T-helper 1 cell (primary cell): ENCODE data around the gene KTN1.

ENCODE experiments used
- DNase-seq, 5 donors: peaks; one replicate each; pipeline ENCODE4 v3.0.0-alpha.2; 2012 to 2020

KTN1 gene

DNA sequence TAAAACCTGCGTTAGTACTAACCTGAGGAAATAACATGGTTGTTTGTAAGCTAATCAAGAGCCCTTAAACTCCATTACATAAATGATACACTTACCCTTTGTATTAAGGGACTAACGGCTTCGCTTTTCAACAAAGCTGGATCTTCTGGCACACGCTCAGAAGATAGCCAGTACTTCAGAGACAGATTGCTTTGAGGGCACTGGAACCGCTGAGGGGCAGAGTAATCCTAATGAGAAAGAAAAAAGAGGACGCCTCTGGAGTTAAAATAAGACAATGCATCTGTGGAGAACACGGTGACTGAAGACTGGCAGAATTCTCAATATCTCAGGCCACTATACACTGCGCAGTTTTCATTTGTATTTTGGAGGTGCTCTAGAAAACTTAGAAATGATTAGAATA is 1.5 kb upstream of the KTN1 start:
- no peak for DNase-seq

DNA sequence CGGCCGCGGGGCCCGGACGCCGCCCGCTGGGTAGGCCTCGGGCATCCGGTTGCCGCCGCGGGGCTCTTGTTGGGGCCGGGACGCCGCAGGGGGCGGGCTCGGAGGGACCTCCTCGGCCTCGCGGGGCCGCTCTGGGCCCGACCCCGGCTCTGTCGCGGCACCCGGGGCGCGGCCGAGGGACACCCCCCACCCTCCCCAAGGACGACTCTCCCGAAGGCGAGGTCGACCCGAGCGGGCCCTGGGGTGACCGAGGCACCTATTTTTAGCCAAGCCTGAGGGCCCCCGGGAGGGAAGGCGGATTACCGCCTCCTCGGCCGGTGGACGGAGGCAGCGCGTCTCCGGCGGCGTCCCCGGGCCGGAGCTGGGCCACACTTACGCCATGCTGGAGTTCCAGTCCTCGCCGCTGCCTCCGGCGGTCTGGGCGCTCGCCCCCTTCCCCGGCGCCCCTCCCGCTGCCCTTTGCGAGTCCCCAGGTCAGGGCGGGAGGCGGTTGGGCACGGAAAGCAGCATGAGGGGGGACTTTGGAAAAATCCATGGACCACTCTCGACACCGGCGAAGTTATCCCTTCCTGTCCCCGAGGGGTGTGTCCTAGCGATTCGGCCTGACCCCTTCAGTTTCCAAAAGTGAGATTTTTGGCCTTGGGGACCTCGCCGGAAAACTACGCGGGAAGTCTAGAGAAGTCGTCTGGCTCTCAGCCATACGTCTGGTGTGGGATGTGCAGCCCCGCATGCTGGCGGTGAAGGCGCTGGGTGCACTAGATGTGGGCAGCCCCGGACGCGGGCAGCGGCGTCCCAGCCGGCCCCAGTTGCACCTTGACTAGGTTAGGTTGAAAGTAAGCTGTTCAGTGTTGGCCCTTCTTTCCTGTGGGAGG is 699 bp downstream of the KTN1 start:
- DNase-seq, result peak; percentile 37 to 66 (median 48)

DNA sequence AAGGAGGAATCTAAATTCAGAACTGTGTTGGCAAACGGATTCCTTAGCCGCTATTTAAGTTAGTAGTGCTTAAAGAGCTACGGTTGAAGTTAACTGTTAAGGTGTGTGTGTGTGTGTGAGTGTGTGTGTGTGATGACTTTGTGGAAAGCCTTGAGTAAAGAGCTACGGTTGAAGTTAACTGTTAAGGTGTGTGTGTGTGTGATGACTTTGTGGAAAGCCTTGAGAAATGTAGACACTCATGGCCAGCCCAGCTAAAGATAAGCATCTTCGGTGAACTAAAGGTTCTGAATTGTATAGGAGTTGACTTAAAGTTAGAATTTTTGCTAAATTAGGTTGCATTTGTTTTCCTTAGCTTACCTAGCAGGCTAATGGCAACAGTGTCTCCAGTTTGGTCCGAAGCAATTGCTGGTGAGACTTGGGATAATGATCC is 1.4 kb downstream of the KTN1 start:
- DNase-seq, result peak in 1 of 5 donors; percentile 5

DNA sequence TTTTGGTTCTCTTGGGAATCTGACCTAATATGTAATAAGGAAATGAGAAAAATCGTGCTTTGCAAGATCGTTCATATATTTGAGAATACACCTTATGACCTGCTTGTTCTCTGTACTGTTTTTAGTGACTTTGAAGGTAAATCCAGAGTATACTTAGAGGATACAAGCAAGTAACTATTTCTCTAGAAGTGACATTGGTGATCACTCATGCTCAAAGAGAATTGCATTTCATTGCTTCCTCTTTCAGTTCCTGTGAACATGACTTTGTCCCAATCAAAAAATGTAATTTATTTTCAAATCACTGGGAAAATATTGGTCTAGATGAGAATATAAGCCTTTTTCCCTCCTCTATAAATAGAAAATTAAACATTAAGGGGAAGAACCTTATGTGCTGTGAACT is 2.7 kb downstream of the KTN1 start:
- DNase-seq, result no peak

DNA sequence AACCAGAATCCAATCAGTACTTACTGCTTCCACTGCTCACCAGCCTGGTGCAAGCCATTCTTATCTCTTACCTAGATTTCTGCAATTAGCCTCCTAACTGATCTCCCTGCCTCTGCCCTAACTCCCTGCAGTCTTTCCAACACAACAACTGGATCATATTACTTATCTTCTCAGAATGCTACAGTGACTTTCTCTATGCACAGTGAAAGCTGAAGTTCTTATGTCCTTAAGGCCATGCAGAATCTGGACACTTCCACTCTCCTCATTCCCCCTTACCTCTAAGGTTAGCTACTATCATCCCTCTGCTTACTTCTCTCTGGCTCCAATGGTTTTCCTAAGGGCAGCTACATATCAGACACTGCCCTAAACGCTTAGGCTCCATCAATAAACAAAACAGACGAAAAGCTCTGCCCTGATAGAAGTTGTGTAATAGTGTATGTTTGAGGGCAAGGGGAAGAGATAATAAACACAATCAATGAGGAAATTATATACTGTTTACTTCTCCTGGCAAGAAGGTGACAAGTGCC is 4.0 kb downstream of the KTN1 start:
- DNase-seq, result no peak

DNA sequence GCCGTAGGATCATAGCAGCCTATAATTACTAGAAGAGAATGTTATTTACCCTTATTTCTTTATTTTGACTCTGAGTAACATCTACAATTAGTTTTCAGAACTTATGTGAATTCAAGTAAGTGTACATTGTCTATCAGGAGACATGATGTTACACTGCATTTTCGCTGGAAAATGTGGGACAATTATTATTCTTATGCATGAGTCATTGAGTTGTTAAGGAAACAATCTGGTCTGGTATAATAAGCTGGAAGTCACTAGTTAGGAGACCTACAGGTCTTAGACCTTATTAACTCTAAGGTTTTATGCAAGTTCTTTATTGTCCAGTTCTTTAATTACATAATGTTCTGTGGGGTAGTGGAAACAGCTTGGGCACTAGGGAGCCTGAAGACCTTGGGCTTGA is 5.8 kb downstream of the KTN1 start:
- DNase-seq, result no peak

DNA sequence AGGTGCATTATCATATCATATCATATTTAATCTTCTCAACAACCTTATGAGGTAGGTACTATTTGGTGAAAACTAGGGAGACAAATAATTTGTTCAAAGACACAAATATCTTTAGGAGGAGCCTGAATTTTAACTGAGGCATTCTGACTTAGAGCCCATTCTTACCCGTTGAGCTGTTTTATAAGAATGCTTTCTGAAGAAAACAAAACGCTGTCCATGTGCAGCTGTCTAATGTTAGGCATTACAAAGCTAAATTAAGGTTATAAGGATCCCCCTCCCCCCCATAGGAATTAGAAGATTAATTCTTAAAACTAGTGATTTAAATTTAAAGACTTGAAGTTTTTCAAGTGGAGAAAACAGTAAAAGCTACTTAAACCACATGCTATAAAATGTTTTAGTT is 6.4 kb downstream of the KTN1 start:
- DNase-seq, result no peak

DNA sequence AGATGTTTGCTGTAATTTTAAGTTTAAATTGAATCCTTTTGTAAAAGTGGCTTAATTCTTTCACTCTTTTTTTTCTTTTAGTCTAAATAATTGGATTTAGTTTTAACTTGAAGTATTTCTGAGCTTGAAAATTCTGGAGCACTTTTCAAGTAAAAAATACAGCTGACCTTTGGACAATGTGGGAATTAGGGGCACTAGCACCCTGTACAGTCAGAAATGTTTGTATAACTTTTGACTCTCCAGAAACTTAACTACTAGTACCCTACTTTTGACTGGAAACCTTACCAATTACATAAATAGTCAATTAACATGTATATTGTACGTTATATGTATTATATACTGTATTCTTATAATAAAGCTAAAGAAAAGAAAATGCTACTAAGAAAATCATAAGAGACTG is 7.8 kb downstream of the KTN1 start:
- no peak for DNase-seq

DNA sequence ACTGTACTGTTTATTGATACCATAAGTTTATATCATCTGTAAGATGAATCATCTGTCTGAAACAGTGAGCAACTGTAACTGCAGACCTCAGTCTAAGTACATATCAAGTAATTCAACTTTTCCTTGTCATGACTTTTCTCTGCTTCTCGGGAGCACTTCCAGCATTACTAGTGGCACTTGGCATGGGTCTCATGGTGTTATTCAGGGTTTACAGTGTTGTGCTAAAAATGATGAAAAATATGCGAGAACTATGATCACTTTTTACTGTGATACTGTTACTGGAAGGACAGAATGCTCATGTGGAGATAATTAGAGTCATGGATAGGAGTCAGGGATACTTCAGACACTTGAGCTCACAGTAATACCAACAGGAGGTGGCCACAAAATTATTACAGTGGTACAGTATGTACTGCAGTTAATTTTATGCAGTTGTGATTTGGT is 8.3 kb downstream of the KTN1 start:
- no peak for DNase-seq

DNA sequence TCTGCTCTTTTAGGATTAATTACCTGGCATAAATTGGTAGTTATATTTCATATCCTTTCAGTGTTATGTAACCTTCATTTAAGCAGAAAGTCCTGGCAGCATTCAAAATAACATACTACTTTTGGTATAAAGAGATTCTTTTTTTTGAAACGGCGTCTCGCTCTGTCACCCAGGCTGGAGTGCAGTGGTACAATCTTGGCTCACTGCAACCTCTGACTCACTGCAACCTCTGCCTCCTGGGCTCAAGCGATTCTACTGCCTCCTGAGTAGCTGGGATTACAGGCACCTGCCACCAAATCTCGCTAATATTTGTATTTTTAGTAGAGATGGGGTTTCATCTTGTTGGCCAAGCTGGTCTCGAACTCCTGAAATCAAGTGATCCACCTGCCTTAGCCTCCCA is 9.2 kb downstream of the KTN1 start:
- no peak for DNase-seq

DNA sequence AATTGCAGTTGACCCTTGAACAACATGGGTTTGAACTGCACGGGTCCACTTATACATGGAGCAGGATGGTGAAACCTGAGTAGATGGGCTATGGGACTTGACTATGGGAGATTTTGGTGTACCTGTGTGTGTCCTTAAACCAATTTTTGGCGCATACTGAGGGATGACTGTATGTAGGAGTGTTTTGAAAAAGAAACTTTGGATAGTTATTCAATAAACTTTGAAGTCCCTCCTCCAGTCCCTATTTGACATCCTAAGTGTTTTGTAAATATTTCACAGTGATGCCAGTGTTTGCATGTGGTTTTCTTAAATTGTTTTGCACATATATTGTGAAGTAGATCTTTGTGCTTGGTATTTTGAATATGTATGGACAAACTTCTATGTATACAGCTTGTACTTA is 12.4 kb downstream of the KTN1 start:
- DNase-seq, result no peak

DNA sequence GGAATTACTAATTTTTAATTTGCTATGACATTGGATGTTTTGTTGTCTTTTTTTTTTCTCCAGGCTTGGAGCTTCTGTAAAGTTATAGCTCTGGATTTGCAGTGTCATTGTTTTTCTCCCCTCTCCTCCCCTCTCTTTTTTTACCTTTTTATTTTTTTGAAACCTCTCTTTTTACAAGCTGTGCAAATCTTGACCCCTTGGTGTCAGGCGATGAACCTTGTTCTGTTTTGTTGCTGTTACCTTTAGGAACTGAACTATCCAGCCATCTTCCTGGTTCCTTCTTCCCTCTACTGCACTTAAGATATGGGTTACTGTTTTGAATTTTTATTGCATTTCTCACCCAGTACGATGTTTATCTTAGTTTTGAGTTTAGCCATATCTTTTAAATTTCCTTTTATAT is 13.7 kb downstream of the KTN1 start:
- DNase-seq, result no peak

DNA sequence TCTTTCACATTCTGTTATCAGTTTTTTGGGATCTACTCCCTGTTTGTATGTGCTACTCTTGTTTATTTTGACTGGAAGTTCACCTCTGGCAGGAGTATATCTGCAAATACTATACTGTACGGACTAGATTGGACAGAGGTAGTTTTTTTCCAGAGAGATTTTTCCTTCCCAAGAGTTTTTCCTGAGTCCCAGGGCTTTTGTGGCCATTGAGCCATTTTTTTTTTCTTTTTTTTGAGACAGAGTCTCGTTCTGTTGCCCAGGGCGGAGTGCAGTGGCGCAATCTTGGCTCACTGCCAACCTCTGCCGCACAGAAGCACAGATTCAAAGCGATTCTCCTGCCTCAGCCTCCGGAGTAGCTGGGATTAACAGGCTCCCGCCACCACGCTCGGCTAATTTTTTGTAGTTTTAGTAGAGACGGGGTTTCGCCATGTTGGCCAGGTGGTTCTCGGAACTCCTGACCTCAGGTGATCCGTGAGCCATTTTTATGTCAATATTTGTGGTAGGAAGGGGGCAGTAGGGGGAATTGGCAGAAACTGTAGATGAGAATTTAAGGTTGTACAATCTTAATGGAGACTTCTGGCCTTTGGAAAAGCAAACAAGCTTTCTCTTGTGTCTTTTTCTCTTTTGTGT is 19.4 kb downstream of the KTN1 start:
- no peak for DNase-seq

DNA sequence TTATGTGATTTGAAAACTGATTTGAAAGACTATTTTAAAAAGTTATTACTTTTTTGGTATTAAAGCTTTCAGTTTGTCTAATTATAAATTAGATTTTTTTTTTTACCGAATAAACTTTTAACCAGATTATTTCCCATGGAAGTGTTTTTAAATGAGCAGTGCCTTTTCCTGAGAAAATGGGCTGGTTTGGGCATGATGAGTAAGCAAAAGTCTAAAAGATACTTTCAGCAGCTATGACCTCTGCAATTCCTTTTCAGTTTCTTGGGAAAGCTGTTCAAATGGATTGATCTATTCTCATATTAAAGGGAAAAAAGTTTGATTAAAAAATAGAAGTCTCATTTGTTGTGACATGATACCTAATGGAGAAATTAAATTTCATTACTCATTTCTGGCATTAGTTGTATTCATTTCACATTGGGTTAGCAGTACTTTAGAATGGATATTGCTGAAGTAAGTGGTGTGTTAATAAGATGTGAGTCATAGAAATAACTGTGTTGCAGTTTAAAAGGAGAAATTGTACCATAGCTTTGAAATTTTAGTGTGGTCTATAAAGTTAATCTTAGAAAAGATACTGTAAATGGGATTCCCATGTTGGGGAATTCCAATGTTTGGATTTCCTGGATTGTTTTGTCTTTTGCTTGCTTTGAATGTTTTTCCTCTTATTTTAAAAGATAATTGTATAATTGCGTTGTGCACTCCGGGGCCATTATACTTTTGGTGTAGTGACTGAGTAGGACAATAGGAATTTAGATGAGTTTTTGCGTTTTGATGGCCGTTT is 21.0 kb downstream of the KTN1 start:
- no peak for DNase-seq

DNA sequence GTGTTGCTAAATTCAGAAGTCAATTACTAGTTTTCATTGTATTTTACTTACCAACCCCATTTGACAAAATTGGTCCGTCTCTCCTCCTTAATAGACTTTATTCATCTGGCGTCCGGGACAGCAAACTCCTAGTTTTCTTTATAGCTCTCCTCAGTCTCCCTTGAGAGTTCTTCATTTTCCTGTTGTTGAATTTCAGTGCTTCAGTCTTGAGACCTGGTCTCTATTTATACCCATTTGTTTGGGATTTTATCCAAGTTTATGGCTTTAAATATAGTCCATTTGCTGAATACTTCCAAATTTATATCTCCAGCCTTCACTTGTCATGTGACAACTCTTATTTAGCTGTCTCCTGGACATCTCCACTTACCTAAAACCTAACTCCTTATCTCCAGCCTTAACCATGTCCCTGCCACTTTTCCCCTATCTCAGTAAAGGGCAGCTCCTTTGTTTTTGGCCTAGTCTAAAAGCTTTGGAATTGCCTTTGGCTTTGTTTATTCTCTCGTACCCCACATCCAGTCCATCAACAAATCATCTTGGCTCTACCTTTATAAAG is 23.5 kb downstream of the KTN1 start:
- no peak for DNase-seq

DNA sequence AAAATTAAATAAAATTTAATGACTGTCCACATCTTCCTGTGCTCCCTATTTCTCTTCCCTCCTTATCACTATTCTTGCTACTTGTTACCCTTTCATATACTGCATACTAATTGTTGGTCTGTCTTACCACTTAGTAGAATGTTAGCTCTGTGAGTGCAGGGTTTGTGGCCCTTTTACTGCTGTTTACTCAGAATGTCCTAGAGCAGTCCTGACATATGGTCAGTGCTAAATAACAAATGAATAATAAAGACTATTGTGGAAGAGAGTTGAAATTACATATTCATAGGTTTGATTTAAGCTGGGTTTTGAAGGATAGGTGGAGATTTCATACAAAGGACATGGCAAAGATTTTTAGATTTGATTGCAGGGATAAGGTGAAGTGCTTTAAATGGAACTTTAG is 24.5 kb downstream of the KTN1 start:
- no peak for DNase-seq

DNA sequence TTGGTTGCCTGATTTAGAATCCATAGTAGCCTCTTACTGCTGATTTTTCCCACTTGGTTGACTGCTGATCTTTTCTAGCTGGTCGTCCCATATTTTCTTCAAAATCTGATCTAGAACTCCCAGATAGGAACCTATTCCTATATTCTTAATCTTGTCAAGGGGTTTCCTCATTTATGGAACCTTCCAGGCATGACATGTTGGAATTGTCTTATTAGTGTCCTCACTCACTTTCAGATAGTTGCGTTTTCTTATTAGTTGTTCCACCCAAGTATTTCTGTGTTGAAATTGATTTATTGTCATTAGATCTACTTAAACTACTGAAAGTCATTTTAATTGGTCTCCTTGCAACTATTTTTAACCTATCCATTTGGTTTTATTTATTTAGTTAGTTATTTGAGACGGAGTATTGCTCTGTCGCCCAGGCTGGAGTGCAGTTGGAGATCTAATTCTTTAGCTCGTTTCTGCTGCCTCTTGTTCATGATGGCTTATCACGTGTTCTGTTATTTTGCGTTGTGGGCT is 25.0 kb downstream of the KTN1 start:
- no peak for DNase-seq

DNA sequence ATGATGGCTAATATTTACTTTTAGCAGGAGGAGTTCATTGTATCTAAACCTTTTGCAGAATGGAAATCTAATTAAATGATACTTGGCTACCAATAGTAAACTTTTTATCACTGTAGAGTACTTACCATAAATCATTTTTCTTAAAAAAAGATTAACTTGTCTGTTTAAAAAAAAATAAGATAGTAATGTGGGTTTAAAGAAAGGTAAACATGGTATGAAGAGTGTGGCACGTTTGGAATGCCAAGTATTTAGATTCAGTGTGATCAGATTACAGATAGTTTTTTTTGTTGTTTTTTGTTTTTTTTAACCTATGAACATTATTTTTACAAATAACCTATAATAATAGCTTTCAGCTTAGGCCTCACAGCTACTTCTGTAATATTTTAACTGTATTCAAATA is 25.8 kb downstream of the KTN1 start:
- no peak for DNase-seq

DNA sequence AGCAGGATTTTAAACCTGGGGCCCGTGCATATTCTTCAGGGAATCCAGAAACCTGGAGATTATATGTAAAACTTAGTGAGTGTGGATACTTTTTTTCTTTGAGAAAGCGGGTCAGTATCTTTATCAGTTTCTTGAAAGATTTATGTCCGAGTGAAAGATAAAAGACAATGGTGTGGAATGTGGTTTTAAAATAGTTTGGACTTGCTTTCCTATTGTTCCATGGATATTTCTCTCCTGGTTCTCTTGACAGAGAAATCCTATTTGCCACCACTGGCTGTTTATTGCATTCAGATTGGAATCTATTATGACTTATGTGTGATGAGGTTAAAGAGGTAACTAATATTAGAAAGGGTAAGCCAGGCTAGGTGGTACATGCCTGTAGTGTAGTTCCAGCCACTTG is 27.4 kb downstream of the KTN1 start:
- DNase-seq, result no peak

DNA sequence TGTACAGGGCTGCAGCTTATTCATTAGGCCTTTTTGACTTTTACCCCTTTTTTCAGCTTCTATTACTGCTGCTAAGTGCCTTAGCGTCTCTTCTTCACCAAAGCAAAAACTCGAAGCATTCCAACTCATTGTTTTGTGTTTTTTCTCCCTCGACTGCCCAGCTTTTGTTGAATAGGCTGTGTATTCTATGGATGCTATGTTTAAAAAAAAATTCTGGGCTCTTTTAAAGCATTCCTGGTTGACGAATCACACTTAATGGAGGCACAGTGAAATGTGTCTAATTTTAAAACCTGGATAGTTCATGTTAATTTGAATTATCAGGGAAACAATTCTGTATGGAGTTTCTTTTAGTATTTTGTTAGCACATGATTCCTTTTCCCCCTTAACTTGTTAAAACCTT is 29.7 kb downstream of the KTN1 start:
- DNase-seq, result no peak

DNA sequence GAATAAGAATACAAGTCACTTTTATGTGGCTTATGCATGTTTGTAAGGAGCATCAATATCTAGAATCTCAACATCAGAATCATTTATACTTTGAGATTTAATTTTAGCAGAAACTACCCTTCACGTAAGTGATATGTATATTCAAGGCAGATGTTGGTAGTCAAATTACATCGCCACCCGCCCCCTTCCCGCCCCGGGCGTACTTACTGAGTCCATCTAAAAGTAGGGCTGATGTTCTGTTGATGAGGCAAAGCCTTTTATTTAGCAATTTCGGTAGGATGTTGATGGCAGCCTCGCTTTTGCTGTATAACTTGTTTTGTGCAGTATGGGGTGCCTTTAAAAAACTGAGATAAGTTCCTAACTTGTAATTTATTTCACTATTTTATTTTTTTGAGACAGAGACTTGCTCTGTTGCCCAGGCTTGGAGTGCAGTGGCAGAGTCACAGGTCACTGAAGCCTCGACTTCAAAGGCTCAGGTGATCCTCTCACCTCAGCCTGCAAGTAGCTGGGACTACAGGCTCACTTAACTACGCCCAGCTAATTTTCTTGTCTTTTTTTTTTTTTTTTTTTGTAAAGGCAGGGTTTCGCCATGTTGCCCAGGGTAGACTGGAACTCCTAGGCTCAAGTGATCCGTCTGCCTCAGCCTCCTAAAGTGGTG is 30.8 kb downstream of the KTN1 start:
- DNase-seq, result no peak

DNA sequence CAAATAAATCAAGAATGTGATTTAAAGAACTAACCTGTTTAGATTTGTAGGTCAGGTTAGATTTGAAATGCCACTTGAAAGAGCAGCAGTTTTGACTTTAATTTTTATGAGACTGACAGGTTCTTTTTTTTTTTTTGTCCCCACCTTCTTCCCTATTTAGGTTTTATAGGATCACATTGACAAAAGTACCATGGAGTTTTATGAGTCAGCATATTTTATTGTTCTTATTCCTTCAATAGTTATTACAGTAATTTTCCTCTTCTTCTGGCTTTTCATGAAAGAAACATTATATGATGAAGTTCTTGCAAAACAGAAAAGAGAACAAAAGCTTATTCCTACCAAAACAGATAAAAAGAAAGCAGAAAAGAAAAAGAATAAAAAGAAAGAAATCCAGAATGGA is 31.9 kb downstream of the KTN1 start:
- no peak for DNase-seq
